ENCODE data around the gene RBM17. TPM values are rescaled to one million over a fixed set of nuclear protein-coding genes. Genes with fewer than 3 reads are reported as not detected.
"Not testable (repeated sequence)": the region's sequence is repeated elsewhere in the genome, so short reads cannot be mapped to it uniquely, and the experiment has no call there.

The RBM17 gene
- polyA plus RNA-seq, 4 donors, result 133 to 204 (median 149) TPM

DNA sequence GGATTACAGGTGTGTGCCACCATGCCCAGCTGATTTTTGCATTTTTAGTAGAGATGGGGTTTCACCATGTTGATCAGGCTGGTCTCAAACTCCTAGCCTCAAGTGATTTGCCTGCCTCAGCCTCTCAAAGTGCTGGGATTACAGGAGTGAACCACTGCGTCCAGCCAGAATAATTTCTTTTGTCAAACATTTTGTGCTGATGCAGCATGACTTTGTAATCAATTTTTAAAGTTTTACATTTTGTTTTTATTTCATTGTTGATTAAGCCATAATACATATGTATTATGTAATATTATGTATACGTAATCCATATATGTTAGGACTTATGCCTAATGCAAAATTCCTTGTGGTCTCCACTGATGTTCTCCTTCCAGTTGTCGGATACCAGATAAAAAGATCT lies 18.8 kb downstream of the RBM17 start:
- DNase-seq (ENCODE audit: low read depth in 4 of 4, low spot score in 3 of 4), result not testable (repeated sequence)

DNA sequence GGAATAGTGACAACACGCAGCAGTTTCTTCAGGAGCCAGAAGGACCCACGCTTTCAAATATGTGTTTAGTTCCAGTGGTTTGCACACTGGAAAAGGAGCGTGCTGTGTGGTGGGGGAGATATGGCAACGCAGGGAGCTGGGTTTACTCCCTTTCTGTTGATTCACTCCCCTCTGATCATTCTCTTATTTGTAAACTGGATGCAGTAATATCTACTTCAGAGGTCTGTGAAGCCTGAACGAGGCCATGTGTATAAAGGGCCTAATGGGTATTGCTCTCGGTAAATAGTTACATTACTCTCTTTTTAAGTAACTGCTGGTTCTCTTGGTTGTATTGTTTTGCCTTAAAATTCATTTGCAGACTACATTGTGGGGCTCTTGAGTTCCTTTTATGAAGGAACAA lies 19.2 kb downstream of the RBM17 start:
- DNase-seq (ENCODE audit: low read depth in 4 of 4, low spot score in 3 of 4), result no peak

DNA sequence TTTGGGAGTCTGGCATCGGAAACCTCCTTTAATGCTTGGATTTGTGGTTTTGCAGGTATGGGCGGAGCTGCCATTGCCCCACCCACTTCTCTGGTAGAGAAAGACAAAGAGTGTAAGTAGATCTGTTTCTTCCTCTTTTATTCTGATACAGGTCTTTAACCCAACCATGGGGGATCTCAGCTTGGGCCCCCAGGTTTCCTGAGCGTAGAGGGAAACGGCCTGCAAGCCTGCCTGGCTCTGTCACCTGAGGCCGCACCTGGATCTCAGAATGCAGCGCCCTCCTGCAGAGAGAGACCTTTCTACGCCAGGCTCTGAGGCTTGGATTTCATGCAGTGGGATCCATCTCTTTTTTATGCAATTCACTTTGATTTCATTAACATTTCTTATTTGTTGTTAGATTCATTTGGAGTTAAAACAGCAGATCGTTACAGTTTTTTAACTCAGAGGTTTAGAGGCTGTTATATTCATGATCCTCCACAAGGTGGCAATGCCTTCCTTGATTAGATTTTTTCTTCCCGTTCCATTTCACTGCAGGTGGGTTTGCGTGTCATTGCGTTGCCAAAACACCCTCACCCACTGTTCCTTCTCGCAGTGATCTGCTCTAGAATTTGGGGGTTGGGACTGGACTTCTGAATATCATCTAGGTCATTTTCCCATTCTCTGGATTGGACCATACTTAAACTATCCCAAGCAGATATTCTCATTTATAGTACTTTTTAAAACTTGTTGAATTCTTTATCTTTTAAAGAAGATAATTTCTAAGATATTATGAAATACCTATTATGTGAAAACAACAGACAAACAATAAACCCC lies 20.0 kb downstream of the RBM17 start:
- no peak for DNase-seq (ENCODE audit: low read depth in 4 of 4, low spot score in 3 of 4)

DNA sequence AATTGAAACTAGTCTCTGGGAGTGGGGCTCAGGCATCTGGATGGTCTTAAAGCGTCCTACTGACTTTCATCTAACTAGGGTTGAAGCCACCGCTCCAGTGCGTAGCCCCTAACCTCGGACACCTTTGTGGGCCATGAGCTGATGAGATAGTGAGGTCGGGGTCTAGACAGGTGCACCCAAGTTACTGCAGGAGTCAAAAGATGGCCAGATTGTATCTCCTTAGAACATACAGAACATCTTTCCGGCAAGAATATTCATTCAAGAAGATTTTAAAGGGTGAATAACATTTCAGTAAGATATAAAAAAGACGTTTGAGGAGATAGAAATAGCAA lies 20.6 kb downstream of the RBM17 start:
- no peak for DNase-seq (ENCODE audit: low read depth in 4 of 4, low spot score in 3 of 4)

DNA sequence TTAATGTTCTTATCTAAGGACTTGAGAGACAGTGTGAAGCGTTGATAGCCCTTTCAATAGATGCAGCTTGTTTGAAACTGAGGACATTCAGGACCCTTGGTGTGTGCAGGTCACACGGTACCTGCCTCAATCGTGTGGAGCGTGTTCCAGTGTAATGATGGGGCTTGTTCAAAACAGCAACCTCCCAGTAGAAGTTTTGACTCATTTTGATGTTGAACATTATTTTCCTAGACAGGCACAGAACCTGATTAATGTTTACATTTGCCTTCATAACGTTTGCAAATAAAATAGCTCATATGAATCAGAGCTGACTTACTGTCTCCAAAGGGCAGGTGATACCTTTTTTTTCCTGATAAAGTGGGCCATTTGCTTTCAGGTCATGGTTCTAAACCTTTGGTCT lies 21.3 kb downstream of the RBM17 start:
- DNase-seq (ENCODE audit: low read depth in 4 of 4, low spot score in 3 of 4), result no peak

DNA sequence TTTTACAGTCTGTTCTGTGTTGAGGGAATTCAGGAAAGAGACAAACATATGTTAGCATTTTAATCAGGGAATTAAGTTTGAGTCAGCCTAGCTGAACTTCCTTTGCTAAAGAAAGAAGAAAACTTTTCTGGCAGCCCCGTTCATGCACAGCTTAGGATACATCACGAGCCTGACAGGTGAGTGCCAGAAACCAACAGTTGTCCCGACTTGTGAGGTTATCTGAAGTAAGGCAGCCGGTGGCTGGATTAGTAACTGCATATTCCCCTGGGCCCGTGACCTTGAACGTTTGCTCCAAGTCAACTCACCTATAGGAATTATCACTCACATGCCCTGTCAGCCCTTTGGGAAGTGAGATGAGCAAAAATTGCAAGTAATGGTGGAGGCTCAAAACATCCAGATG lies 24.1 kb downstream of the RBM17 start:
- no peak for DNase-seq (ENCODE audit: low read depth in 4 of 4, low spot score in 3 of 4)

DNA sequence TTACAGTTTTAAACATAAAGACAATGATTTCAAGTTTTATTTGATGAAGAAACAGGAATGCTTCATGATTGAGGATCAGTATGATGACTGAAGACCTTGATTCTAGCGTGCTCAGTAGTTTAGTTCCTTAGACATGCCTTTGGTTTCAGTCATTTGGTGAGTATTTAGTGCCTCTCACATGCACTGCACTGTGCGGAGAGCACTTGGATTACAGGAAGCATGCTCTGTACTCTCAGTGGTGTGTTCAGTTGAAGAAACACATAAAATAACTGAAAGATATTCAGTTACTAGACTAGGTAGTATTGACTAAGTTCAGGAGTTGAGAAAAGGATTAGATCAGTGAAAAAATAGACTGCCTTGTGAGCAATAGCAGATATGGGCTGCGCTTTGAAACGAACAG lies 25.5 kb downstream of the RBM17 start:
- no peak for DNase-seq (ENCODE audit: low read depth in 4 of 4, low spot score in 3 of 4)

DNA sequence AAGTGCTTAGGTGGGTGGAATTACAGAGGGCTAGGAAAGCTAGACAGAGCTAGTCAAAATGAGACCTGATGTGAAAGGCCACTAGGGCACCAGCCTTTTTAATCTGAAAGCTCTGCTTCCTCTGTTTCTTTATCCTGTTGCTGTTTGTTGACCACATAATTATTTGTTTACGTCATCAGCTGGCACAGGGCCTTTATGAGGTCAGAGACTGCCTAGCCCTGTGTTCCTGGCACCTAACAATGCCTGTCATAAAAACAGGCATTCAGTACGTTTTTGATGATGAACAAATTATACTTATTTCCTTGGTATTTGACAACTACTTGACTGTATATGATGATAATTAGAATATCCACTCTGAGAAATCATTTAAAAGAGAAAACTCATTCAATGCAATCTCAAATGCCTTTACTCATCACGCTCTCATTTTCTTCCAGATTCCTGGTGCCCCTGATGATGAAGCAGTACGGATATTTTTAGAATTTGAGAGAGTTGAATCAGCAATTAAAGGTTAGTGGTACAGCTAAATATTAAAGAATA lies 26.0 kb downstream of the RBM17 start:
- no peak for DNase-seq (ENCODE audit: low read depth in 4 of 4, low spot score in 3 of 4)

DNA sequence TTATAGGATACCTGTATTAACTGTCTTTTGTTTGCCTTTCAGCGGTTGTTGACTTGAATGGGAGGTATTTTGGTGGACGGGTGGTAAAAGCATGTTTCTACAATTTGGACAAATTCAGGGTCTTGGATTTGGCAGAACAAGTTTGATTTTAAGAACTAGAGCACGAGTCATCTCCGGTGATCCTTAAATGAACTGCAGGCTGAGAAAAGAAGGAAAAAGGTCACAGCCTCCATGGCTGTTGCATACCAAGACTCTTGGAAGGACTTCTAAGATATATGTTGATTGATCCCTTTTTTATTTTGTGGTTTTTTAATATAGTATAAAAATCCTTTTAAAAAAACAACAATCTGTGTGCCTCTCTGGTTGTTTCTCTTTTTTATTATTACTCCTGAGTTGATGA lies 26.6 kb downstream of the RBM17 start:
- DNase-seq (ENCODE audit: low read depth in 4 of 4, low spot score in 3 of 4), result no peak

DNA sequence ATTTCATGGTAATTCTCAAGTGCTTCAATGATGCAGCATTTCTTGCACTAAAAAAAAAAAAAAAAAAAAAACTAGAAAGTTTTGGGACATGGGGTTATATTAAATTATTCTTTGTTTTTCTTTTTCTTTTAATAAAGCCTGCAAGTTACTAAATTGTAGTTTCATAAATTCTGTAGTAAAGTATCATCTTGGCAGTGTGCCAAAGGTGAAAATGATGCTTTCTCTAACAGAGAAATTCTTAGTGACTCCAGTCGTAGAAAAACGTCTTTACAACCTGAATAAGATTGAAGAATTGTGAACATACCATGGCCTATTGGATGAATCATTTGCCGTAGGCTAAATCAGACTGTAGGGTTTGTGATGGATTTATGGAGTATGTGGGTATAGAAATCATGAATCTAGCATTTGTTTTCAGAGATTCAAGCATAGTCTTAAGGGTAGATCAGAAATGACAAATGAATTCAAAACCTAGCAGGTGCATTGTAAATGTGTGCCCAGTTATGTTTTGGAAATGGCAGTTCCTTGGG lies 27.1 kb downstream of the RBM17 start:
- no peak for DNase-seq (ENCODE audit: low read depth in 4 of 4, low spot score in 3 of 4)

DNA sequence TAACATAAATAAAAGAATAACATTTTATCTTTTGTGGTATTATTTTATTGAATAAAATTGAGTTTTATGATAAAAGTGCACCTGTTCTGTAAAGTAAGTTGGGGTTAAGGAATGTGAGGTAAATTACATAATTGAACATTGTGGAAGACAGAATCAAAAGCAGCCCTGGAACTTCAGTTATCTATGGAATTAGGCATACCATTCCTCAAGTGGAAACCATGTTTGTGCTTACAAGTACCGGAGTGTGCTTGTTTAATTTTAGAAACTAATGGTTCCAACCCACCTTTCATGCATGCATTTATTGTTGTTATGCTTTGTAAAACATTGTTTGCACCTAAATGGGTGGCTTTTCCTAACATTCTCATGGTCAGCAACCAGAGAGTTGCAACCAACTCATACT lies 28.0 kb downstream of the RBM17 start:
- DNase-seq (ENCODE audit: low read depth in 4 of 4, low spot score in 3 of 4), result no peak

DNA sequence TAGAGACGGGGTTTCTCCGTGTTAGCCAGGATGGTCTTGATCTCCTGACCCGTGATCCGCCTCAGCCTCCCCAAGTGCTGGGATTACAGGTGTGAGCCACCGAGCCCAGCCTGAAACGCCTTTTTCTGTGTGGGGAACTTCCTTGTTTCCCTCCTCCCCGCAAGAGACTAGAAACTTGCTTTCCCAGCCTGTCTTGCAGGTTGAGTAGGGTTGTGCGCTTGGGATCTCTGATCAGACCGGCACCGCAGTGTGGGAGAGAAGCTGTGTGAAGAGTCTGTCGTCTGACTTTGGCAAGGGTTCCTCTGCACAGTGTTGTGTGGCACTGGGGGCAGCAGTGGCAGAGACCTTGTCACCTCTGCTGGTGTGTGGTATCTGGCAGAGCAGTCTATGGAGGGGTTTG lies 28.9 kb downstream of the RBM17 start:
- DNase-seq (ENCODE audit: low read depth in 4 of 4, low spot score in 3 of 4), result no peak

DNA sequence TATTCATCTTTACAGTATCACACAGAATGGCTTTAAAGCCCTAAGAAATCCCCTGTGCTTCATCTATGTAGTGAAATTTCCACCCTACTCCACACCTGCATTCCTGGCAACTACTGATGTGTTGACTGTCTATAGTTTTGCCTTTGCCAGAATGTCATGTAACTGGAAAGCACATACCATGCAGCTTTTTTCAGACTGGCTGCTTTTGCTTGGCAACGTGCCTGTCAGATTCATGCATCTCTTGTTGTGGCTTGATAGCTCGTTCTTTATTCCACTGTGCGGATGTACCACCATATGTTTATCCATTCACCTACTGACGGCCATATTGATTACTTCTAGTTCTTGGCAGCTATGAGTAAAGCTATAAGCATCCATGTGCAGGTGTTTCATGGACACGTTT lies 30.6 kb downstream of the RBM17 start:
- no peak for DNase-seq (ENCODE audit: low read depth in 4 of 4, low spot score in 3 of 4)

DNA sequence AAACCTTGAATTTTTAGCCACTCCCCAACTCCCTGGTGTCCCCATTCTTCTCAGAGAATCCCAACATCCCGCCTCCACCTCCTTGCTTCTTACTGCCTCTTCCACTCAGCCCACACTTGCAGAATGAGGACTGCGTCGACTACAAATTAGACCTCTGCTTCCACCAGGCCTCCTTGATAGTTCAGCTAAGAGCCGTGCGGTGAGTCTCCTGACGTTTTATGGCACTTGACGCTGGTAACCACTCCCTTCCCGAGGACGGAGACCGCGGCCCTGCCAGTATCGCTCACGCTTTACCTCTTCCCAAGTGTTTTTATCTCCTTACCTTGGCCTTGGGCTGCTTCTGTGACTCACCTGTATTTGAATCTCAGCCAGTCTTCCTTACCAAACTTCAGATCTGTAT lies 31.1 kb downstream of the RBM17 start:
- no peak for DNase-seq (ENCODE audit: low read depth in 4 of 4, low spot score in 3 of 4)

DNA sequence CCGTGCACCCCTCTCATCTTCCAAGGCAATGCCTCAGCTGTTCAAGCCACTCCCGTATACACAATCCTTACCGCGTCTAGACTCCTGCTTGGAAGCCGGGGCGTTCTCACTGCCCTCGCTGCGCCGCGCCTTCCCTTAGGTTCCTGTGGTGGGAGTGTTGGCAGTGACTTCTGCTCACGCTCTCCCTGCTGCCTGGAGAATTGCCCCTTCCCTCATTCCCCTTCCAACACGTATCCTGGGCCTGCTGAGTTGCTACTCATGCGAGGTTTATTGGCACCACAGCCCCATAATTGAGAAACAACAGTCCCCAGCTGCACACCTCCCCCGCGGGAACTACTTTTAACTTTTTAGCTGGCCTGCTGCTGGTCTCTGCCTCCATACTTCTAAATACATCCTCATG lies 31.9 kb downstream of the RBM17 start:
- no peak for DNase-seq (ENCODE audit: low read depth in 4 of 4, low spot score in 3 of 4)

DNA sequence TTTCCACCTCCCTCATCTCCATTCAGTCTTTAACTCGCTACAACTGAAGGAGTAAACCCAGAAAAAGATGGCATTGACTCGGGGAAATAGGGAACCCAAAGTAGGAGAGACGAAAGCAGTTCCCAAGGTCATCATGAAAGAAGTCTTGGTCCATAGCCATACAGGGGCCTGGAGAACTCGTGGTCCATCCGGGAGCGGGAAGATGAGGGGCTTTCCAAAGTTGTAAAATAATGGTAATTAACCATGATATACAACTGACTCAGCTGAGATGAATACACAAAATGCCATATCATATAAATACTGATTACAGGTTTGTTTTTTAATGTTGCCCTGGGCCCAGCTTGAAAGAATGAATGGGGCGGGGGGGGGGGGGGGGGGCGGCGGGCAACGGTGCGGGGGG lies 32.3 kb downstream of the RBM17 start:
- DNase-seq (ENCODE audit: low read depth in 4 of 4, low spot score in 3 of 4), result no peak

DNA sequence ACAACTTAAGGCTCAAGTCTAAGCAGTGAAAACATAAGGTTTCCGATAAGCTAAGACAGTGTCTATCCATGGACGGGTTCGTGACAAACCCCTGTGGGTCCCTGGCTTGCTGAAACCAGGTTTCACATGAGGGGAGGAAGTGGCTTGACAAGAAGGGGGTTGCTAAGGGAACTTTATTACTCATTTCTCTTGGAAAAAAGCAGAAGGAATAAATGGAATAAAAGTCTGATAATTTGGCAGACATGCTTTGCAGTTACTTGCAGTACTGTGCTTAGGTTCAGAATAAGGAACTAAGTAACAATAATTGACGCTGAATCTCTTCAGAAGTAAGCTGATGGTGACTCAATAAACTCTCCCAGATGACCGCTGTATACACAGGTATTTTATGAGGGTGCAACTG lies 34.7 kb downstream of the RBM17 start:
- DNase-seq (ENCODE audit: low read depth in 4 of 4, low spot score in 3 of 4), result no peak

DNA sequence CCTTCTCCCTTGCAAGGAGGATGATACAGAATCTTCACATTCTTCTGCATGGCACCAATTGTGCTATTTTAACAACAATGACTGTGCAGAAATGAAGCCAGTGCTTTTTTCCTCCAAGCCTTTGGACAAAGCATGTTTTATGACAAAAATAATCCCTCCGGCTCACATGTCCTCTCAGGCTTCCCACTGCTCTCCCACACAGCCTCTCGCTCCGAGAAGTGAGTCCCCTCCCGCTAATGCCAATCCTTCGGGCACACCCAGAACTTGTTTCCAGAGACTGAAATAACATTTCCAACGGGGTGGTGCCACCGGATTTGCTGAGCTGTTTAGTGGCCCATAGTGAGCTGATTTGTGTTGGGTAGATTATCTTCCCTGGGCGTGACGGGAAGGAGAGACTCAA lies 35.8 kb downstream of the RBM17 start:
- DNase-seq (ENCODE audit: low read depth in 4 of 4, low spot score in 3 of 4), result no peak

DNA sequence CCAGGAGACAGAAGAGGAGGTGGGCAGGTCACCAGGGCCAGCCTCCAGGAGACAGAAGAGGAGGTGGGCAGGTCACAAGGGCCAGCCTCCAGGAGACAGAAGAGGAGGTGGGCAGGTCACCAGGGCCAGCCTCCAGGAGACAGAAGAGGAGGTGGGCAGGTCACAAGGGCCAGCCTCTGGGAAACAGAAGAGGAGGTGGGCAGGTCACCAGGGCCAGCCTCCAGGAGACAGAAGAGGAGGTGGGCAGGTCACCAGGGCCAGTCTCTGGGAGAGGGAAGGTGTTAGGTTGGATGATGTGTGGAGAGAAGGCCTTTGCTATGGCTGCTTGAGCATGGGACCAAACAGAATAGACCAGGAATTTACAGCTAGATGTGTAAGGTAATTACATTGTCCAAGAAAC lies 38.6 kb downstream of the RBM17 start:
- DNase-seq (ENCODE audit: low read depth in 4 of 4, low spot score in 3 of 4), result not testable (repeated sequence)

DNA sequence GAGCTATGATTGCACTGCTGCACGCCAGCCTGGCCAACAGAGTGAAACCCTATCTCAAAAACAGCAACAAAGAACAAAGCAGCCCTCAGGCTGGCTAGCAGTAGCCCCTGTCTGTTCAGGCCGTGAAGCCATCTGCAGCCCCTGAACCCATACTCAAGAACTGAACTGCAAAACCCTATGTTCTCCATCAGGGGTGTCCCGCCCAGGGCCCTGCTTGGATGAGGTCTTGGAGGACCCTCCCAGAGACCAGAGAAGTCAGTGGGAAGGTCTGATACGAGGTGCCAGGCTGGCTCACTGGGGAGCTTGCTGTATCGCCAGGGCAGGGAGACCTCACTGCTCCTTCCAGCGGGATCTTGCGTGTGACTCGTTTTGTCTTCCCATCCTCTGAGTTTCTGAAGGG lies 39.3 kb downstream of the RBM17 start:
- DNase-seq (ENCODE audit: low read depth in 4 of 4, low spot score in 3 of 4), result no peak

DNA sequence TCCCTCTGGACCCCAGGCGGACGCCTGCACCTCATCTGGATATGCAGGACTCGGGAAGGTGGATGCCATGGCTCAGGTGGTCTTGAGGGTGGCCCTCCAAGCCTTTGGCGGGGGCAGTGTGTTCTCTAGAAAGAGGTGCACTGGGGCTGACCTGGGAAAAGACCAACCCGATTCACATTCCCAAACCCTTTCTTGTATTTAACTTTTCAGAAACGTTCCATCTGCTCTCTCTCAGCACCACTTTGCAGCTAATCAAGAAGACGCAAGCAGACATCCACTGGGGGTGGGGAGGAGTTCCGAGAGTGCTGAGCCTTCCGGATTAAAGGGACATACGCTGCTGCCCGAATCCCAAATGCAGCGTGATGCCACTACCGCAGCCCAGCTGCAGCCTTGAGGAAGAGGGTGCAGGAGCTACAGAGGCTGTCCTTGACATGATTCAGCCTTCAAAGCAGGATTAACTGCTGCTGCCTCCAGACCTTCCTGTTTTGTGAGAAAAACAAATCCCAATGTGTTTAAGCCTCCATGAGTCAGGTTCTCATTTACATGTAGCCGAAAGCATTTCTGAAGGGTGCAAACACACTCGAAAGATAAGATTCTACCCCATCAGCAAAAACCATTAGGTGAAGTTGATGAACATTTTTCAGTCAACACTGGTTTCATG lies 39.9 kb downstream of the RBM17 start:
- DNase-seq (ENCODE audit: low read depth in 4 of 4, low spot score in 3 of 4), result no peak

DNA sequence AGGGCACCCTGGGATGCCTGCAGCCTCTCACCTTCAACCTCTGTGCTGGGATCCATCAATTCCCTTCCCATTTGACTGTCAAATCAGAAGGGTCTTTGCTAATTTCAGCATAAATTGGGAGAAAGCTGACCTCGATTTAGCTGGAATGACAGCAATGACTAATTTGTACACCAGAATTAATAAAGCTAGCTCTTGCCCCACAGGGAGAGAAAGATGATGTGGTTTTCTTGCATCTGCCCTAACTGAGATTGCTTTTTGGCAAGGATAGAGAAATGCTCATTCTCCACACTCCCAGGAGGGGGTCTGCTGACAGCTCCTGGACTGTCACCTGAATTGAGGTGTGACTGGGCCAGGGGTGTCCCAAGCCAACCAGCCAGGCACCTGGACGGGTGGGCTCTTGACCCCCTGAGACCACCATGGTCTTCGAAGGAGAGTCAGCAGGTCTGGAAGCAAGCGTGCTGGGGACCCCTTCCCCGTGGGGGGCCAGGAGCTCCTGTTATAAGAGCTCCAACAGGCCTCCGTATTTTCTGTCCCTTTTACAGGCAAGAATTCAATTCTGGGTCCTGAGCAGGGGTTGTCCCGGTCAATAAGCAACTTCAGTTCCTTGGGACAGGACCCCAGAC lies 42.1 kb downstream of the RBM17 start:
- DNase-seq (ENCODE audit: low read depth in 4 of 4, low spot score in 3 of 4), result no peak

All from left renal pelvis (tissue), 4 donors.